HG02571 (cell line): ENCODE data around the gene UBAC2.

ENCODE experiments used
- ATAC-seq: cut with Tn5 transposase; IDR thresholded peaks from one replicate; pipeline ENCODE4 v1.9.1; 2021; ENCODE audit warnings: mild to moderate bottlenecking, moderate library complexity; ENCODE audit not compliant: unreplicated experiment

UBAC2 gene

GRCh38 chr13:99421758-99422585, 221.3 kb downstream of the UBAC2 start:
- ATAC-seq, result no peak

GRCh38 chr13:99422586-99423220, 222.0 kb downstream of the UBAC2 start:
- no peak for ATAC-seq

GRCh38 chr13:99425485-99426341, 225.1 kb downstream of the UBAC2 start:
- ATAC-seq, result peak; percentile 51

- no peak for ATAC-seq
Observed at GRCh38 chr13:99426426-99426825, 225.8 kb downstream of the UBAC2 start.

GRCh38 chr13:99429670-99430069, 229.0 kb downstream of the UBAC2 start:
- ATAC-seq, result no peak

GRCh38 chr13:99431927-99432608, 231.4 kb downstream of the UBAC2 start:
- no peak for ATAC-seq

GRCh38 chr13:99432609-99433542, 232.2 kb downstream of the UBAC2 start:
- ATAC-seq, result peak; percentile 45

GRCh38 chr13:99433543-99434075, 233.0 kb downstream of the UBAC2 start:
- ATAC-seq, result no peak

GRCh38 chr13:99434258-99434788, 233.7 kb downstream of the UBAC2 start:
- ATAC-seq, result no peak

- ATAC-seq, result no peak
Observed at GRCh38 chr13:99435116-99435515, 234.5 kb downstream of the UBAC2 start.

GRCh38 chr13:99435998-99436397, 235.3 kb downstream of the UBAC2 start:
- ATAC-seq, result no peak
